Tibial artery (tissue), 4 donors: ENCODE measurements around the gene SPDYE18.
"Not testable (repeated sequence)": the region's sequence is repeated elsewhere in the genome, so short reads cannot be mapped to it uniquely, and the experiment has no call there.

Experiments
- DNase-seq, 2 donors: peaks; one replicate each; pipeline ENCODE4 v3.0.0-alpha.2; 2019
- H3K27ac ChIP-seq, 2 donors: fragments of 200-600 bp; sonication (generic) in 1 of 2; 1 replicate in 1 of 2; 2 replicates in 1 of 2; pipeline ENCODE4 v1.5.1; 2018 to 2019; ENCODE audit warnings: mild to moderate bottlenecking in 1 of 2
- H3K27me3 ChIP-seq, 2 donors: fragments of 200-600 bp; sonication (generic) in 1 of 2; one replicate each; pipeline versions ENCODE4 v1.5.1 to v1.6.0; 2016 to 2019
- H3K36me3 ChIP-seq, 3 donors: fragments of 200-600 bp; sonication (generic) in 2 of 3; one replicate each; pipeline ENCODE4 v1.5.1; 2016 to 2019; ENCODE audit warnings: mild to moderate bottlenecking in 2 of 3
- H3K4me1 ChIP-seq, 4 donors: fragments of 200-600 bp; sonication (generic) in 2 of 4; 1 replicate in 3 of 4; 2 replicates in 1 of 4; pipeline ENCODE4 v1.5.1; 2016 to 2019
- H3K4me3 ChIP-seq, 2 donors: fragments of 200-600 bp; sonication (generic) in 1 of 2; 1 replicate in 1 of 2; 2 replicates in 1 of 2; pipeline ENCODE4 v1.5.1; 2018 to 2019; ENCODE audit warnings: mild to moderate bottlenecking in 2 of 2
- H3K9me3 ChIP-seq, 3 donors: fragments of 200-600 bp; sonication (generic) in 1 of 3; one replicate each; pipeline ENCODE4 v1.5.1; 2016 to 2019
- intact Hi-C: fragments of 100-400 bp; cut with DNase I; formaldehyde crosslinking; loops from one replicate; pipeline ENCODE4 v1.15.0; 2023; ENCODE audit warnings: low total_unique reads

Gene SPDYE18, protein sequence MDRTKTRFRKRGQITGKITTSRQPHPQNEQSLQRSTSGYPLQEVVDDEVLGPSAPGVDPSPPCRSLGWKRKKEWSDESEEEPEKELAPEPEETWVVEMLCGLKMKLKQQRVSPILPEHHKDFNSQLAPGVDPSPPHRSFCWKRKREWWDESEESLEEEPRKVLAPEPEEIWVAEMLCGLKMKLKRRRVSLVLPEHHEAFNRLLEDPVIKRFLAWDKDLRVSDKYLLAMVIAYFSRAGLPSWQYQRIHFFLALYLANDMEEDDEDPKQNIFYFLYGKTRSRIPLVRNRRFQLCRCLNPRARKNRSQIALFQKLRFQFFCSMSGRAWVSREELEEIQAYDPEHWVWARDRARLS

GRCh38 chr7:77062557-77062956, at the start of gene SPDYE18:
SPDYE18 (minus strand) TSS chr7:77062558; CDS start chr7:77060512, 2,046 bp downstream.
- DNase-seq, H3K27ac ChIP-seq, H3K4me3 ChIP-seq, H3K4me1 ChIP-seq, intact Hi-C loops, H3K36me3 ChIP-seq, H3K9me3 ChIP-seq, H3K27me3 ChIP-seq: not testable (repeated sequence)

GRCh38 chr7:77108362-77108761, 46.0 kb upstream of the SPDYE18 start:
- H3K9me3 ChIP-seq, H3K4me1 ChIP-seq, H3K27me3 ChIP-seq, H3K36me3 ChIP-seq, H3K4me3 ChIP-seq, DNase-seq, H3K27ac ChIP-seq, intact Hi-C loops: not testable (repeated sequence)

- H3K27me3 ChIP-seq, intact Hi-C loops, DNase-seq, H3K4me1 ChIP-seq, H3K27ac ChIP-seq, H3K4me3 ChIP-seq, H3K36me3 ChIP-seq, H3K9me3 ChIP-seq: not testable (repeated sequence)
These were observed 45.3 kb upstream of the SPDYE18 start for GRCh38 chr7:77107659-77108058.

DNA sequence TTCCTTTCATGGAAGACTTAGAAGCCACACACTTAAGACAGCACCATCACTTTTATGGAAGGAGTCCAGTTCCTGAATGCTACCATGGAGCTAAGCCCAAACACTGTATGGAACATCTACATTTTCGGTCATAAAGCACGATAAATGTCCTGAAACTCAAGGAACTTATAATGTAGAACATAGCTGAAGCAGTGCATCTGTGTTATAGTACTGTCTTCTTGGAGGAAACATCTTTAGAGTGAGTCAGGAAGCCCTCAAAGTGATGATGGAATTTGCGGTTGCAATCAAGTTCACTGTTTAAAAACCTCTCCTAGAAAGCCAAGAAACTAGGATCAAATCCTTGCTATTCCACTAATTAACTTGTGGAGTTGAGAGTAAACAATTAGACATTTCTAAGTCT, 43.5 kb upstream of the SPDYE18 start:
- H3K27me3 ChIP-seq, DNase-seq, H3K4me3 ChIP-seq, H3K27ac ChIP-seq, H3K4me1 ChIP-seq, H3K36me3 ChIP-seq, H3K9me3 ChIP-seq, intact Hi-C loops: not testable (repeated sequence)

DNA sequence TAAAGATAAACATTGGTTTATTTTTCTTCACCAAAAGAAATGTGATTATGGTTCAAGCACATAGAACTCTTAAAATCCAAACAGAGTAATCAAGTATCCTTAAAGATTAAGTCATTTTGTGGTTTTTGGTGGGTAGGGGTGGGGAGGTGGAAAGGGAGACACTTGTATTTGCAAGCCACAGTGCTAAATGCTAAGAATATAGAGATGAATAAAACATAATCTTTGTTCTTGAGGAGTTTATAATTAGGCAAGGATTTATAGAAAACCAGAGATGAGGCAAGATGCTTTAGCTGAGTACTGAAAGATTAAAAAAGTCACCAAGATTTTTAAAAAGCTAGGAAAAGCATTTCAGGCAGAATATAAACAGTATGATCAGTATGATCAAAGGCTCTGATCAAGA, 40.3 kb upstream of the SPDYE18 start:
- H3K27me3 ChIP-seq, intact Hi-C loops, H3K9me3 ChIP-seq, H3K36me3 ChIP-seq, H3K4me1 ChIP-seq, H3K4me3 ChIP-seq, H3K27ac ChIP-seq, DNase-seq: not testable (repeated sequence)

GRCh38 chr7:77101187-77101586, 38.8 kb upstream of the SPDYE18 start:
- H3K4me1 ChIP-seq, H3K27me3 ChIP-seq, DNase-seq, H3K9me3 ChIP-seq, intact Hi-C loops, H3K27ac ChIP-seq, H3K4me3 ChIP-seq, H3K36me3 ChIP-seq: not testable (repeated sequence)

DNA sequence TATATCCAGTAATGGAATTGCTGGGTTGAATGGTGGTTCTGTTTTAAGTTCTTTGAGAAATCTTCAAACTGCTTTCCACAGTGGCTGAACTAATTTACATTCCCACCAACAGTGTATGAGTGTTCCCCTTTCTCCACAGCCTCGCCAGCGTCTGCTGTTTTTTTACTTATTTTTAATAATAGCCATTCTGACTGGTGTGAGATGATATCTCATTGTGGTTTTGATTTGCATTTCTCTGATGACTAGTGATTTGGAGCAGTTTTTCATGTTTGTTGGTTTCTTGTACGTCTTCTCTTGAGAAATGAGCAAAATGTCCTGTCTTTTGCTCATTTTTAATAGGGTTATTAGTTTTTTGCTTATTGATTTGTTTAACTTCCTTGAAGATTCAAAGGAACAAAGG, 38.1 kb upstream of the SPDYE18 start:
- DNase-seq, H3K9me3 ChIP-seq, H3K4me3 ChIP-seq, H3K27ac ChIP-seq, H3K36me3 ChIP-seq, H3K27me3 ChIP-seq, H3K4me1 ChIP-seq, intact Hi-C loops: not testable (repeated sequence)

DNA sequence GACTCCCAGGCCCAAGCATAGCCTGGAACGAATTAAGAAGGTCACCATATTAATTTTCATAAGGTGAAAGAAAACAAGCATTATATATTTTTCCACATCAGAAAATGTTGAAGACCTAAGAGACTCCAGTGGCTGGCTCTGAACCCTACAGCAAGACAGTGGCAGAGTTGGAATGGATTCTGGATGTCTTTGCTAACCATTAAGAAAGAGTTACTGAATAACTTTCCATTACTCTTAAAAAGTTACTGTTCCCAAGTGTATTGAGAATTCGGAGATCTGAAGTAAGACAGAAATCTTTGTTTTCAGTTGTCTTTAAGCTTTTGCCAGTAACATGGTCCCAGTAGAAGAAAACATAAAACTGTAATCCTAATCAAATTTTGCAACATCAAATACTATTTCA, 29.9 kb upstream of the SPDYE18 start:
- DNase-seq, intact Hi-C loops, H3K27ac ChIP-seq, H3K4me3 ChIP-seq, H3K27me3 ChIP-seq, H3K9me3 ChIP-seq, H3K4me1 ChIP-seq: not testable (repeated sequence)
- H3K36me3 ChIP-seq, result peaks cover 0 to 17% (median 5%) of the 10 kb centered on the region in 3 donors

DNA sequence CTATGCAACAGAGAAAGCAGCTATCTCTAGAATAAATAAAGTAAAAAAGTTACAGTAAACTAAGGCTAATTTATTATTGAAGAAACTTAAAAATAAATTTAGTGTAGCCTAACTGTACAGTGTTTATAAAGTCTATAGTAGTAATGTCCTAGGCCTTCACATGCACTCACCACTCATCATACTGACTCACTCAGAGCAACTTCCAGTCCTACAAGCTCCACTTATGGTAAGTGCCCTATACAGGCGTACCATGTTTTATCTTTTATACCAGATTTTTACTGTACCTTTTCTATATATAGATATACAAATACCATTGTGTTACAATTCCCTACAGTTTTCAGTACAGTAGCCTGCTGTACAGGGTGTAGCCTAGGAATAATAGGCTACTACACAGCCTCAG, 19.8 kb upstream of the SPDYE18 start:
- DNase-seq, H3K27me3 ChIP-seq, H3K4me1 ChIP-seq, H3K36me3 ChIP-seq, H3K4me3 ChIP-seq, H3K9me3 ChIP-seq, intact Hi-C loops, H3K27ac ChIP-seq: not testable (repeated sequence)

DNA sequence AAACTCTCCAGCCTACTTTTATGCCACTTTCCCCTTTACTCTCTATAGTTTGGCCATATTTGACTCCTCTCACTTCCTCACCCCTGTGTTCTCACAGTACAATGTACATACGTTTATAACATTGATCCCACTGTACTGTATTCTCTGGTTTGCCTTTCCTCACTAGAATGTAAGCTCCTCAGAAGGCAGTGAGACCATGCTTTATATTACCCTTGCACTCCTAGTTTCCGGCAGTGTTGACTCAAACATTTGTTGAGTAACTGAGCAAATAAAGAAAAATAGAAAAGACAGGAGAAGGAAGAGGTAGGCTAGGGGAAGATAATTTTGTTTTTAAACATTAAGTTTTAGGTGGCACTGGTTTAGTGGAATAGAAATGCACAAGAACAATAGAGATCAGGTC, 17.9 kb upstream of the SPDYE18 start:
- H3K9me3 ChIP-seq, H3K4me1 ChIP-seq, H3K27ac ChIP-seq, DNase-seq, H3K36me3 ChIP-seq, H3K27me3 ChIP-seq, H3K4me3 ChIP-seq, intact Hi-C loops: not testable (repeated sequence)

DNA sequence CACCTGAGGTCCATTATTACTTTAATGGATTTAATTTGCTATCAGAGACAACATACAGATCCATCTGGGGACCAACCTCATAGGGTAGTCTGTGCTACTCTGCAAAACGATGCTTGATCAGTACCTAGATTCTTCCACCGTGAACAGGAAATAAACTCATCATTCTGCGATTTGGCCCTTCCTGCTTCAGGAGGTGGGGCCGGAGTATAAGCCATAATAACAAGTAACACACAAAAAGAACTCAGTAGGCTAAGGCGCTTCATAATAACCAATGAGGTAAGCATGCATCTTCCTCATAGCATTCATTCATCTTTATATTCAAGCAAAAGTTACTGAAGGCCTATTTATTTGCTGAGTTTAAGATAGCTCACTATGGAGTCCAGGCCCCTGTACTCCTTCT, 17.3 kb upstream of the SPDYE18 start:
- DNase-seq, H3K36me3 ChIP-seq, H3K4me1 ChIP-seq, intact Hi-C loops, H3K27me3 ChIP-seq, H3K9me3 ChIP-seq, H3K27ac ChIP-seq, H3K4me3 ChIP-seq: not testable (repeated sequence)

DNA sequence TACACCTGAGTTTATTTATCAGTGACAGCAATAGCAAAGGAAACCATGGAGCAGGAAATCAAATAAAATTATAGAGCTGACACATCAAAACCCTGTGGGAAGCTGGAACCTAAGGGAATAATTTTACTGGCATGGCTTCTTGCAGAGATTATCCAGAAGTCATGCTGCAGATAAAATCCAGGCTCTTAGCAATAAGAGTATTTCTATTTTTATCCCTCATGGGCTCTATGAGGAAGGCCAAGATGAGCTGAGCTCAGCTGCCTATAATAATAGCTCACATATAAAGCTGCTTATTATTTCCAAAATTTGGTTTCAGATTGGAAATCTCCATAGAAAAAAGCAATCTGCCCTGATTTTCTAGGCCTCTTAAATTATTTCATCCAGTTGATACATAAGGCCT, 16.8 kb upstream of the SPDYE18 start:
- H3K4me3 ChIP-seq, intact Hi-C loops, H3K27me3 ChIP-seq, H3K27ac ChIP-seq, H3K36me3 ChIP-seq, H3K4me1 ChIP-seq, DNase-seq, H3K9me3 ChIP-seq: not testable (repeated sequence)

GRCh38 chr7:77077060-77077459, 14.7 kb upstream of the SPDYE18 start:
- H3K27me3 ChIP-seq, DNase-seq, H3K4me1 ChIP-seq, H3K27ac ChIP-seq, H3K4me3 ChIP-seq, intact Hi-C loops, H3K36me3 ChIP-seq, H3K9me3 ChIP-seq: not testable (repeated sequence)

GRCh38 chr7:77074786-77075396, 12.5 kb upstream of the SPDYE18 start:
- H3K9me3 ChIP-seq, H3K4me3 ChIP-seq, H3K36me3 ChIP-seq, H3K27ac ChIP-seq, H3K27me3 ChIP-seq, H3K4me1 ChIP-seq, DNase-seq, intact Hi-C loops: not testable (repeated sequence)

- H3K4me1 ChIP-seq, H3K9me3 ChIP-seq: not testable (repeated sequence)
These were observed 8.8 kb upstream of the SPDYE18 start for GRCh38 chr7:77071108-77071507.

More at GRCh38 chr7:77071108-77071507, 8.8 kb upstream of the SPDYE18 start:
- H3K4me3 ChIP-seq, H3K27ac ChIP-seq, intact Hi-C loops, H3K27me3 ChIP-seq, H3K36me3 ChIP-seq, DNase-seq: not testable (repeated sequence)
